HepG2 (cell line): ENCODE measurements around the gene NOTUM. TPM values are rescaled to one million over a fixed set of nuclear protein-coding genes. Genes with fewer than 3 reads are reported as not detected.
A peak's percentile ranks its signal among the peaks of the same experiment; 100 is the strongest.

Experiments used
- AHR ChIP-seq: IDR thresholded peaks from 2 replicates; pipeline ENCODE4 v1.6.1; 2018; ENCODE audit warnings: missing genetic modification reagents, missing compliant biosample characterization
- AKAP8 ChIP-seq: sonication (generic); formaldehyde crosslinking; IDR thresholded peaks from 2 replicates; pipeline ENCODE4 v1.5.1; 2020; ENCODE audit warnings: mild to moderate bottlenecking, missing genetic modification reagents
- ARHGAP35 ChIP-seq: sonication (generic); formaldehyde crosslinking; IDR thresholded peaks from 2 replicates; pipeline ENCODE4 v1.9.0; 2022; ENCODE audit warnings: mild to moderate bottlenecking, inconsistent platforms, moderate library complexity, missing genetic modification reagents, borderline replicate concordance
- ATF6 ChIP-seq: sonication (generic); formaldehyde crosslinking; conservative IDR thresholded peaks from 2 replicates; pipeline ENCODE4 v1.4.0; 2020; ENCODE audit warnings: missing genetic modification reagents
- EED ChIP-seq: sonication (generic); formaldehyde crosslinking; IDR thresholded peaks from 2 replicates; pipeline ENCODE4 v1.5.0; 2020; ENCODE audit warnings: mild to moderate bottlenecking, missing genetic modification reagents
- ELF1 ChIP-seq: sonication (generic); formaldehyde crosslinking; IDR thresholded peaks from 2 replicates; pipeline ENCODE4 v1.4.0; 2020; ENCODE audit warnings: missing genetic modification reagents
- HOXA3 ChIP-seq: sonication (generic); formaldehyde crosslinking; IDR thresholded peaks from 2 replicates; pipeline ENCODE4 v1.5.0; 2020; ENCODE audit warnings: missing genetic modification reagents
- JARID2 ChIP-seq: sonication (generic); formaldehyde crosslinking; IDR thresholded peaks from 2 replicates; pipeline ENCODE4 v1.8.1; 2023; ENCODE audit warnings: missing genetic modification reagents, inconsistent platforms; ENCODE audit not compliant: insufficient replicate concordance
- MYC ChIP-seq: sonication (generic); formaldehyde crosslinking; IDR thresholded peaks from 2 replicates; pipeline ENCODE4 v1.9.0; 2021; ENCODE audit warnings: missing genetic modification reagents, borderline replicate concordance
- NFIB ChIP-seq: sonication (generic); formaldehyde crosslinking; IDR thresholded peaks from 2 replicates; pipeline ENCODE4 v1.9.0; 2021; ENCODE audit warnings: missing genetic modification reagents, mild to moderate bottlenecking, borderline replicate concordance
- PAF1 ChIP-seq: IDR thresholded peaks from 2 replicates; pipeline ENCODE4 v1.6.1; 2016; ENCODE audit warnings: missing genetic modification reagents, missing compliant biosample characterization
- TBL1XR1 ChIP-seq: fragments of 150-350 bp; IDR thresholded peaks from 2 replicates; pipeline ENCODE4 v1.6.1; 2014; ENCODE audit warnings: borderline replicate concordance, low read length; ENCODE audit not compliant: partially characterized antibody
- YEATS4 ChIP-seq: sonication (generic); formaldehyde crosslinking; IDR thresholded peaks from 2 replicates; pipeline ENCODE4 v1.4.0; 2020; ENCODE audit warnings: missing genetic modification reagents, borderline replicate concordance
- ZNF251 ChIP-seq: sonication (generic); formaldehyde crosslinking; IDR thresholded peaks from 2 replicates; pipeline ENCODE4 v1.9.0; 2021; ENCODE audit warnings: mild to moderate bottlenecking, missing genetic modification reagents
- ZNF567 ChIP-seq: sonication (generic); formaldehyde crosslinking; IDR thresholded peaks from 2 replicates; pipeline ENCODE4 v1.8.1; 2023; ENCODE audit warnings: mild to moderate bottlenecking, missing genetic modification reagents, borderline replicate concordance
- ZNF570 ChIP-seq: sonication (generic); formaldehyde crosslinking; IDR thresholded peaks from 2 replicates; pipeline ENCODE4 v1.4.0; 2020; ENCODE audit warnings: mild to moderate bottlenecking, missing genetic modification reagents, borderline replicate concordance
- ZNF781 ChIP-seq: sonication (generic); formaldehyde crosslinking; IDR thresholded peaks from 2 replicates; pipeline ENCODE4 v1.5.1; 2020; ENCODE audit warnings: borderline replicate concordance, mild to moderate bottlenecking, missing genetic modification reagents; ENCODE audit errors: not compliant biosample characterization
- ZNF782 ChIP-seq: sonication (generic); formaldehyde crosslinking; IDR thresholded peaks from 2 replicates; pipeline ENCODE4 v1.4.0; 2020; ENCODE audit warnings: missing genetic modification reagents, mild to moderate bottlenecking, borderline replicate concordance
- ZSCAN20 ChIP-seq: sonication (generic); formaldehyde crosslinking; IDR thresholded peaks from 2 replicates; pipeline ENCODE4 v1.4.0; 2020; ENCODE audit warnings: missing genetic modification reagents, mild to moderate bottlenecking, borderline replicate concordance
- polyA plus RNA-seq, 8 experiments: library from polyadenylated mRNA; depleted of rRNA in 3 of 8; stranded (reverse) in 7 of 8; unstranded in 1 of 8; fragments of >200 nt; fragmentation: Illumina TruSeq in 4 of 8; extraction: Trizol in 4 of 8; gene quantifications; 2 replicates each; pipeline versions ENCODE4 v1.2.1 to v1.2.3, GENCODE V29; 2011 to 2016; ENCODE audit warnings: low read depth in 4 of 8, missing spikeins in 1 of 8, mixed read lengths in 1 of 8; ENCODE audit not compliant: insufficient read depth in 1 of 8
- total RNA-seq, 5 experiments: library from RNA; depleted of rRNA; stranded (reverse); fragments of >200 nt; fragmentation: Illumina TruSeq; extraction: Trizol; gene quantifications; 2 replicates each; pipeline ENCODE4 v1.2.3, GENCODE V29; 2016; ENCODE audit warnings: low read depth in 1 of 5
- TF ChIP-seq, protein P1 (sequence below): sonication (generic); formaldehyde crosslinking; IDR thresholded peaks from 2 replicates; pipeline ENCODE4 v1.9.0; 2021; ENCODE audit warnings: missing genetic modification reagents, borderline replicate concordance
- TF ChIP-seq, protein P2 (sequence below): sonication (generic); formaldehyde crosslinking; IDR thresholded peaks from 2 replicates; pipeline ENCODE4 v1.8.1; 2023; ENCODE audit warnings: mild to moderate bottlenecking, missing genetic modification reagents, borderline replicate concordance

Gene NOTUM
- total and polyA plus RNA-seq, 2 of the 13 experiments (the other 11 are each of a cell fraction or from before 2014, with no cell fraction given) = 150 to 160 TPM

- TF ChIP-seq ELF1 (CRISPR knock-in tag) (no peak), ZNF782 (CRISPR knock-in tag) (no peak), HOXA3 (CRISPR knock-in tag) (no peak), YEATS4 (no peak), ZNF567 (CRISPR knock-in tag) (no peak), EED (no peak), TBL1XR1 (no peak), ZNF251 (CRISPR knock-in tag) (no peak), MYC (CRISPR knock-in tag) (0 out of 2 replicates have a peak, but pooled peaks have one; percentile 26), ARHGAP35 (CRISPR knock-in tag) (no peak), ATF6 (CRISPR knock-in tag) (no peak), AKAP8 (CRISPR knock-in tag) (no peak), AHR (no peak), ZNF570 (CRISPR knock-in tag) (no peak), PAF1 (no peak), ZSCAN20 (CRISPR knock-in tag) (no peak), NFIB (no peak), JARID2 (no peak), ZNF781 (CRISPR knock-in tag) (no peak)
- TF ChIP-seq, protein P1, sequence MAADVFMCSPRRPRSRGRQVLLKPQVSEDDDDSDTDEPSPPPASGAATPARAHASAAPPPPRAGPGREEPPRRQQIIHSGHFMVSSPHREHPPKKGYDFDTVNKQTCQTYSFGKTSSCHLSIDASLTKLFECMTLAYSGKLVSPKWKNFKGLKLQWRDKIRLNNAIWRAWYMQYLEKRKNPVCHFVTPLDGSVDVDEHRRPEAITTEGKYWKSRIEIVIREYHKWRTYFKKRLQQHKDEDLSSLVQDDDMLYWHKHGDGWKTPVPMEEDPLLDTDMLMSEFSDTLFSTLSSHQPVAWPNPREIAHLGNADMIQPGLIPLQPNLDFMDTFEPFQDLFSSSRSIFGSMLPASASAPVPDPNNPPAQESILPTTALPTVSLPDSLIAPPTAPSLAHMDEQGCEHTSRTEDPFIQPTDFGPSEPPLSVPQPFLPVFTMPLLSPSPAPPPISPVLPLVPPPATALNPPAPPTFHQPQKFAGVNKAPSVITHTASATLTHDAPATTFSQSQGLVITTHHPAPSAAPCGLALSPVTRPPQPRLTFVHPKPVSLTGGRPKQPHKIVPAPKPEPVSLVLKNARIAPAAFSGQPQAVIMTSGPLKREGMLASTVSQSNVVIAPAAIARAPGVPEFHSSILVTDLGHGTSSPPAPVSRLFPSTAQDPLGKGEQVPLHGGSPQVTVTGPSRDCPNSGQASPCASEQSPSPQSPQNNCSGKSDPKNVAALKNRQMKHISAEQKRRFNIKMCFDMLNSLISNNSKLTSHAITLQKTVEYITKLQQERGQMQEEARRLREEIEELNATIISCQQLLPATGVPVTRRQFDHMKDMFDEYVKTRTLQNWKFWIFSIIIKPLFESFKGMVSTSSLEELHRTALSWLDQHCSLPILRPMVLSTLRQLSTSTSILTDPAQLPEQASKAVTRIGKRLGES (CRISPR knock-in tag) = no peak
- TF ChIP-seq, protein P2, sequence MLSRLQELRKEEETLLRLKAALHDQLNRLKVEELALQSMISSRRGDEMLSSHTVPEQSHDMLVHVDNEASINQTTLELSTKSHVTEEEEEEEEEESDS (CRISPR knock-in tag) = 0 out of 2 replicates have a peak, but pooled peaks have one; percentile 35
Measured at GRCh38 chr17:81958633-81959342, 2.2 kb downstream of the NOTUM start (continued).
